Endothelial cell of umbilical vein (primary cell): Measurements from ENCODE around the gene MRM1. TPM values are rescaled to one million over a fixed set of nuclear protein-coding genes. Genes with fewer than 3 reads are reported as not detected.

Source experiments
- BruUV-seq: library from RNA; stranded (reverse); fragments of 400-500 nt; replicated peaks from 2 replicates; lab custom pipeline; 2021; lab: Mats Ljungman, UMichigan
- CTCF ChIA-PET: fragments of 300-600, 350-600 bp; sonication (Branson Sonifier 250); formaldehyde crosslinking; loops from one replicate; lab custom pipeline; 2021; ENCODE audit warnings: antibody characterized with exemption, inconsistent platforms; lab: Charles Lee
- POLR2A ChIA-PET: fragments of 300-600, 350-600 bp; sonication (Branson Sonifier 250); formaldehyde crosslinking; loops from one replicate; lab custom pipeline; 2021; ENCODE audit warnings: antibody characterized with exemption, inconsistent platforms; lab: Charles Lee
- DNase-seq: peaks from one replicate; pipeline ENCODE4 v3.0.0-alpha.2; 2011; ENCODE audit warnings: low read depth, low spot score
- FAIRE-seq: peaks from 2 replicates; lab custom pipeline; 2011; peaks lifted over from hg19 to GRCh38; lab: Jason Lieb, UNC
- H2AFZ ChIP-seq: 2 replicates; pipeline ENCODE4 v1.6.0; 2012; ENCODE audit warnings: low read depth, low read length, control low read depth, inconsistent platforms
- H3K27ac ChIP-seq: 2 replicates; pipeline ENCODE4 v1.5.1; 2011; ENCODE audit warnings: low read depth, mild to moderate bottlenecking, control low read depth, low read length, moderate library complexity; ENCODE audit not compliant: insufficient read depth
- H3K27me3 ChIP-seq, 2 experiments: 2 replicates each; pipeline versions ENCODE4 v1.6.0 to v1.6.1; 2011; ENCODE audit warnings: low read length in 2 of 2, mixed read lengths in 1 of 2; ENCODE audit not compliant: control insufficient read depth in 2 of 2, insufficient read depth in 2 of 2
- H3K36me3 ChIP-seq, 2 experiments: 2 replicates in 1 of 2; 3 replicates in 1 of 2; pipeline ENCODE4 v1.5.1; 2011; ENCODE audit warnings: low read length in 2 of 2, mild to moderate bottlenecking in 1 of 2, moderate library complexity in 1 of 2; ENCODE audit not compliant: control insufficient read depth in 2 of 2, insufficient read depth in 2 of 2; ENCODE audit errors: extremely low read depth in 1 of 2
- H3K4me1 ChIP-seq: 3 replicates; pipeline ENCODE4 v1.5.1; 2011; ENCODE audit warnings: mild to moderate bottlenecking, low read length; ENCODE audit not compliant: control insufficient read depth, insufficient read depth; ENCODE audit errors: extremely low read depth
- H3K4me2 ChIP-seq: 2 replicates; pipeline ENCODE4 v1.6.1; 2011; ENCODE audit warnings: low read length, control low read depth, mixed read lengths; ENCODE audit not compliant: insufficient read depth
- H3K4me3 ChIP-seq, 3 experiments: fragments of 200-600 bp in 1 of 3; sonication (generic), shearing (Covaris generic) in 1 of 3; replicated peaks in 1 of 3; 2 replicates each; pipeline ENCODE4 v1.5.1; 2011 to 2016; ENCODE audit warnings: control low read depth in 3 of 3, low read length in 3 of 3, mild to moderate bottlenecking in 2 of 3, inconsistent platforms in 1 of 3, low read depth in 1 of 3, moderate library complexity in 1 of 3; ENCODE audit not compliant: insufficient read depth in 1 of 3
- H3K79me2 ChIP-seq: 2 replicates; pipeline ENCODE4 v1.6.0; 2012; ENCODE audit warnings: low read length, inconsistent platforms; ENCODE audit not compliant: control insufficient read depth, insufficient read depth
- H3K9ac ChIP-seq: replicated peaks from 2 replicates; pipeline ENCODE3; 2011; ENCODE audit warnings: low read length, control low read depth; ENCODE audit not compliant: insufficient read depth; ENCODE audit errors: extremely low read depth
- H3K9me1 ChIP-seq: replicated peaks from 3 replicates; pipeline ENCODE4 v1.6.0; 2011; ENCODE audit warnings: mild to moderate bottlenecking, low read length; ENCODE audit not compliant: control insufficient read depth, insufficient read depth; ENCODE audit errors: extremely low read depth
- H3K9me3 ChIP-seq: replicated peaks from 2 replicates; pipeline ENCODE4 v1.5.1; 2012; ENCODE audit warnings: low read length, inconsistent platforms; ENCODE audit not compliant: control insufficient read depth, insufficient read depth
- H4K20me1 ChIP-seq: replicated peaks from 2 replicates; pipeline ENCODE3; 2011; ENCODE audit warnings: mild to moderate bottlenecking, low read length; ENCODE audit not compliant: control insufficient read depth, insufficient read depth; ENCODE audit errors: extremely low read depth
- EZH2 ChIP-seq: IDR thresholded peaks from 2 replicates; pipeline ENCODE4 v1.6.1; 2012; ENCODE audit warnings: borderline replicate concordance, low read depth, mild to moderate bottlenecking, moderate library complexity, low read length, inconsistent platforms; ENCODE audit not compliant: severe bottlenecking
- GATA2 ChIP-seq: IDR thresholded peaks from 2 replicates; pipeline ENCODE4 v1.7.0; 2011; ENCODE audit warnings: low read depth, mild to moderate bottlenecking, moderate library complexity, mixed read lengths, low read length; ENCODE audit not compliant: insufficient read length, insufficient read depth
- JUN ChIP-seq: IDR thresholded peaks from 2 replicates; pipeline ENCODE4 v1.6.1; 2011; ENCODE audit warnings: borderline replicate concordance, low read depth; ENCODE audit not compliant: insufficient read length, insufficient read depth
- MYC ChIP-seq: IDR thresholded peaks from one replicate; pipeline ENCODE4 v1.6.1; 2011; ENCODE audit warnings: mild to moderate bottlenecking, low read depth, low read length
- POLR2A ChIP-seq: IDR thresholded peaks from 2 replicates; pipeline ENCODE4 v1.6.1; 2012; ENCODE audit warnings: low read depth, mild to moderate bottlenecking, control low read depth, low read length
- POLR2AphosphoS5 ChIP-seq: IDR thresholded peaks from 2 replicates; pipeline ENCODE4 v1.6.1; 2012; ENCODE audit warnings: low read depth, mild to moderate bottlenecking, control low read depth, low read length, moderate library complexity; ENCODE audit not compliant: insufficient read depth
- dilution Hi-C: fragments of 300-500 bp; cut with MboI; formaldehyde crosslinking; loops from one replicate; pipeline ENCODE4 v1.15.0; 2019; ENCODE audit warnings: low sequenced_read_pairs; ENCODE audit not compliant: extremely low pct_ligation_motif_present
- intact Hi-C: fragments of 100-400 bp; cut with micrococcal nuclease; formaldehyde crosslinking; loops from one replicate; pipeline ENCODE4 v1.10.0; 2022
- polyA plus RNA-seq, 4 experiments: library from polyadenylated mRNA; depleted of rRNA in 3 of 4; stranded (reverse) in 3 of 4; unstranded in 1 of 4; fragments of >200 nt; gene quantifications; 2 replicates each; pipeline versions ENCODE4 v1.2.1 to v1.2.3, GENCODE V29; 2011 to 2012; ENCODE audit warnings: missing spikeins in 1 of 4
- total RNA-seq: library from RNA; stranded (reverse); gene quantifications from 2 replicates; pipeline ENCODE4 v1.2.3, GENCODE V29; 2021
- TF ChIP-seq, protein P1 (sequence below): IDR thresholded peaks from 2 replicates; pipeline ENCODE4 v1.6.1; 2011; ENCODE audit not compliant: insufficient read depth, insufficient read length
- TF ChIP-seq, protein P2 (sequence below), 2 donors: IDR thresholded peaks; 1 replicate in 1 of 2; 2 replicates in 1 of 2; pipeline ENCODE4 v1.5.1; 2011; ENCODE audit warnings: low read length in 2 of 2, mild to moderate bottlenecking in 2 of 2, moderate library complexity in 2 of 2, control low read depth in 1 of 2, inconsistent platforms in 1 of 2, low read depth in 1 of 2; ENCODE audit not compliant: insufficient read depth in 1 of 2; ENCODE audit errors: extremely low read depth in 1 of 2

Gene MRM1
- total and polyA plus RNA-seq, 2 donors (not counting 3 experiments of a cell fraction or from before 2014, with no cell fraction given) = 3.7 to 5.9 TPM

DNA sequence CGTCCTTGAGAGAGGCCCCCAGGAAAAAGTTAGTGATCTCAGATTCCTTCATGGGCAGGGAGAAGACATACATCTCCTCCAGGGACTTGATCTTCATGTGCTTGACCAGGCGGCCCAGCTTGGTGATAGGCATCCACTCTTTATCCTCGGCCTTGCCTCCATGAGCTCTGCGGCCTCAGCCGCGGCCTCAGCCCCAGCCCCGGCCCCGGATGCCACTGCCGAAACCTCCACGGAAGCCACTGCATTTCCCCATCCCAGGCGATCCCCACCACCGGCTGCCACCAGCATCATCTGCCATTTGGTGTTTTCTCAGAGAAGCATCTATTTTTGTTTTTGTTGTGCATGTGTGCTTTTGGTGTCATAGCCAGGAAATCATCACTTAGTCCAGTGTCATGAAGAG, 26.4 kb upstream of the MRM1 start:
- ChIA-PET CTCF (interaction anchor here (1.2 kb wide), 1 partner anchor 9 kb away, joined by 5 read pairs; no protein-coding TSS in a partner anchor), POLR2A (no interaction called here)
- Histone ChIP-seq H3K27ac (no peak overlapping the region), H3K4me1 (no peaks in the 10 kb centered on the region), H2AFZ (no peak overlapping the region), H3K27me3 (no peaks in the 10 kb centered on the region), H4K20me1 (no peaks in the 10 kb centered on the region), H3K9me1 (no peaks in the 10 kb centered on the region), H3K4me3 (no peak overlapping the region), H3K9me3 (no peaks in the 10 kb centered on the region), H3K9ac (no peak overlapping the region), H3K36me3 (peaks cover 17 to 19% of the 10 kb centered on the region in 2 experiments), H3K4me2 (no peak overlapping the region), H3K79me2 (peaks cover 52% of the 10 kb centered on the region)
- TF ChIP-seq GATA2 (no peak), POLR2AphosphoS5 (no peak), EZH2 (no peak), POLR2A (no peak), MYC (no peak), JUN (no peak)
- TF ChIP-seq, protein P1, sequence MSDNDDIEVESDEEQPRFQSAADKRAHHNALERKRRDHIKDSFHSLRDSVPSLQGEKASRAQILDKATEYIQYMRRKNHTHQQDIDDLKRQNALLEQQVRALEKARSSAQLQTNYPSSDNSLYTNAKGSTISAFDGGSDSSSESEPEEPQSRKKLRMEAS = no peak
- TF ChIP-seq, protein P2, sequence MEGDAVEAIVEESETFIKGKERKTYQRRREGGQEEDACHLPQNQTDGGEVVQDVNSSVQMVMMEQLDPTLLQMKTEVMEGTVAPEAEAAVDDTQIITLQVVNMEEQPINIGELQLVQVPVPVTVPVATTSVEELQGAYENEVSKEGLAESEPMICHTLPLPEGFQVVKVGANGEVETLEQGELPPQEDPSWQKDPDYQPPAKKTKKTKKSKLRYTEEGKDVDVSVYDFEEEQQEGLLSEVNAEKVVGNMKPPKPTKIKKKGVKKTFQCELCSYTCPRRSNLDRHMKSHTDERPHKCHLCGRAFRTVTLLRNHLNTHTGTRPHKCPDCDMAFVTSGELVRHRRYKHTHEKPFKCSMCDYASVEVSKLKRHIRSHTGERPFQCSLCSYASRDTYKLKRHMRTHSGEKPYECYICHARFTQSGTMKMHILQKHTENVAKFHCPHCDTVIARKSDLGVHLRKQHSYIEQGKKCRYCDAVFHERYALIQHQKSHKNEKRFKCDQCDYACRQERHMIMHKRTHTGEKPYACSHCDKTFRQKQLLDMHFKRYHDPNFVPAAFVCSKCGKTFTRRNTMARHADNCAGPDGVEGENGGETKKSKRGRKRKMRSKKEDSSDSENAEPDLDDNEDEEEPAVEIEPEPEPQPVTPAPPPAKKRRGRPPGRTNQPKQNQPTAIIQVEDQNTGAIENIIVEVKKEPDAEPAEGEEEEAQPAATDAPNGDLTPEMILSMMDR (IDR thresholded peaks at IDR 0.05; ENCODE audit: extremely low read depth in 1 of 2, insufficient read depth in 1 of 2, low read depth in 1 of 2, low read length in 2 of 2) = no peak
- FAIRE-seq (no peak), DNase-seq (no peak)
- dilution Hi-C loops (no loop called here), intact Hi-C loops (no loop called here)
- BruUV-seq = no TSS peak
